K562 (cell line): ENCODE results near the gene PSMA1. TPM values are rescaled to one million over a fixed set of nuclear protein-coding genes. Genes with fewer than 3 reads are reported as not detected.

ENCODE experiments used
- CLOCK ChIP-seq: fragments of 250-450 bp; sonication (Bioruptor Pico); IDR thresholded peaks from 2 replicates; pipeline ENCODE4 v1.4.0; 2020; ENCODE audit warnings: mild to moderate bottlenecking, moderate library complexity, borderline replicate concordance
- IRF1 ChIP-seq: sonication (generic); formaldehyde crosslinking; IDR thresholded peaks from 2 replicates; pipeline ENCODE4 v1.8.0; 2022; ENCODE audit warnings: missing genetic modification reagents, mild to moderate bottlenecking, borderline replicate concordance
- POLR2A ChIP-seq: fragments of 450-650 bp; conservative IDR thresholded peaks from 2 replicates; pipeline ENCODE4 v1.6.1; 2016
- ZNF217 ChIP-seq: sonication (generic); formaldehyde crosslinking; IDR thresholded peaks from 2 replicates; pipeline ENCODE4 v1.8.0; 2022; ENCODE audit warnings: mild to moderate bottlenecking, missing genetic modification reagents
- polyA plus RNA-seq, 8 experiments: library from polyadenylated mRNA; depleted of rRNA in 4 of 8; stranded (reverse) in 5 of 8; unstranded in 3 of 8; fragments of >200 nt; fragmentation: Nextera tagmentation in 2 of 8; fragmentation: Illumina TruSeq in 1 of 8; extraction: Ambion mirVana in 2 of 8; extraction: Trizol in 1 of 8; gene quantifications; 2 replicates each; pipeline versions ENCODE4 v1.2.1 to v1.2.3, GENCODE V29; 2011 to 2014; ENCODE audit warnings: inconsistent platforms in 1 of 8, missing spikeins in 1 of 8
- total RNA-seq, 7 experiments: library from RNA; depleted of rRNA in 6 of 7; stranded (reverse); fragments of >200 nt in 6 of 7; fragmentation: Illumina TruSeq in 2 of 7; extraction: Trizol in 2 of 7; gene quantifications; 2 replicates each; pipeline versions ENCODE4 v1.2.1 to v1.2.3, GENCODE V29; 2011 to 2021; ENCODE audit warnings: low replicate concordance in 1 of 7
- TF ChIP-seq, protein P1 (sequence below): IDR thresholded peaks from 2 replicates; pipeline ENCODE4 v1.6.1; 2011; ENCODE audit warnings: borderline replicate concordance, low read depth, mild to moderate bottlenecking, moderate library complexity, low read length; ENCODE audit not compliant: insufficient read depth, poor library complexity, severe bottlenecking

Gene PSMA1
- total and polyA plus RNA-seq, 9 of the 15 experiments (the other 6 are each of a cell fraction or from before 2014, with no cell fraction given) = 283 to 1,007 (median 424) TPM

- TF ChIP-seq CLOCK (CRISPR knock-in tag) (no peak), IRF1 (no peak), ZNF217 (CRISPR knock-in tag) (no peak), POLR2A (no peak)
- TF ChIP-seq, protein P1, sequence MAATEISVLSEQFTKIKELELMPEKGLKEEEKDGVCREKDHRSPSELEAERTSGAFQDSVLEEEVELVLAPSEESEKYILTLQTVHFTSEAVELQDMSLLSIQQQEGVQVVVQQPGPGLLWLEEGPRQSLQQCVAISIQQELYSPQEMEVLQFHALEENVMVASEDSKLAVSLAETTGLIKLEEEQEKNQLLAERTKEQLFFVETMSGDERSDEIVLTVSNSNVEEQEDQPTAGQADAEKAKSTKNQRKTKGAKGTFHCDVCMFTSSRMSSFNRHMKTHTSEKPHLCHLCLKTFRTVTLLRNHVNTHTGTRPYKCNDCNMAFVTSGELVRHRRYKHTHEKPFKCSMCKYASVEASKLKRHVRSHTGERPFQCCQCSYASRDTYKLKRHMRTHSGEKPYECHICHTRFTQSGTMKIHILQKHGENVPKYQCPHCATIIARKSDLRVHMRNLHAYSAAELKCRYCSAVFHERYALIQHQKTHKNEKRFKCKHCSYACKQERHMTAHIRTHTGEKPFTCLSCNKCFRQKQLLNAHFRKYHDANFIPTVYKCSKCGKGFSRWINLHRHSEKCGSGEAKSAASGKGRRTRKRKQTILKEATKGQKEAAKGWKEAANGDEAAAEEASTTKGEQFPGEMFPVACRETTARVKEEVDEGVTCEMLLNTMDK = no peak
Measured at GRCh38 chr11:14529321-14529720, 9.1 kb upstream of the PSMA1 start (continued).
